Measurements from ENCODE around the gene DSE.

The DSE gene

GRCh38 chr6:116387374-116387773, 16.6 kb downstream of the DSE start:
- DNase-seq (ENCODE audit: low read depth): peak; percentile 68

- DNase-seq (ENCODE audit: low read depth): no peak
These were observed 18.2 kb downstream of the DSE start for GRCh38 chr6:116388924-116389323.

- DNase-seq (ENCODE audit: low read depth): peak; percentile 45
These were observed 18.6 kb downstream of the DSE start for GRCh38 chr6:116389357-116389756.

- DNase-seq (ENCODE audit: low read depth): no peak
These were observed 19.8 kb downstream of the DSE start for GRCh38 chr6:116390581-116390980.

GRCh38 chr6:116392132-116393013, 21.6 kb downstream of the DSE start:
- DNase-seq (ENCODE audit: low read depth): no peak

GRCh38 chr6:116393430-116393829, 22.7 kb downstream of the DSE start:
- no peak for DNase-seq (ENCODE audit: low read depth)

- DNase-seq (ENCODE audit: low read depth): no peak
These were observed 24.9 kb downstream of the DSE start for GRCh38 chr6:116395647-116396046.

GRCh38 chr6:116396441-116396840, 25.7 kb downstream of the DSE start:
- peak; percentile 45 for DNase-seq (ENCODE audit: low read depth)

GRCh38 chr6:116397914-116398313, 27.2 kb downstream of the DSE start:
- peak; percentile 82 for DNase-seq (ENCODE audit: low read depth)

GRCh38 chr6:116398316-116399010, 27.7 kb downstream of the DSE start:
- DNase-seq (ENCODE audit: low read depth): peak; percentile 74

GRCh38 chr6:116399287-116399686, 28.5 kb downstream of the DSE start:
- no peak for DNase-seq (ENCODE audit: low read depth)

GRCh38 chr6:116400328-116400727, 29.6 kb downstream of the DSE start:
- DNase-seq (ENCODE audit: low read depth): no peak

GRCh38 chr6:116402108-116402937, 31.6 kb downstream of the DSE start:
- no peak for DNase-seq (ENCODE audit: low read depth)

GRCh38 chr6:116403205-116403604, 32.5 kb downstream of the DSE start:
- no peak for DNase-seq (ENCODE audit: low read depth)

GRCh38 chr6:116404696-116405095, 33.9 kb downstream of the DSE start:
- no peak for DNase-seq (ENCODE audit: low read depth)

- peak; percentile 67 for DNase-seq (ENCODE audit: low read depth)
These were observed 34.4 kb downstream of the DSE start for GRCh38 chr6:116405138-116405537.

GRCh38 chr6:116405652-116406356, 35.1 kb downstream of the DSE start:
- peak; percentile 74 for DNase-seq (ENCODE audit: low read depth)

- DNase-seq (ENCODE audit: low read depth): peak; percentile 71
These were observed 36.1 kb downstream of the DSE start for GRCh38 chr6:116406678-116407345.

GRCh38 chr6:116408491-116408890, 37.7 kb downstream of the DSE start:
- no peak for DNase-seq (ENCODE audit: low read depth)

- no peak for DNase-seq (ENCODE audit: low read depth)
These were observed 39.0 kb downstream of the DSE start for GRCh38 chr6:116409756-116410155.

GRCh38 chr6:116411284-116411623, 40.5 kb downstream of the DSE start:
- DNase-seq (ENCODE audit: low read depth): peak; percentile 64

Measured in EH (cell line).